Mesodermal cell (in vitro differentiated cells): Measurements from ENCODE around the gene LRMDA.
"Not testable (repeated sequence)": the region's sequence is repeated elsewhere in the genome, so short reads cannot be mapped to it uniquely, and the experiment has no call there.

ENCODE experiments used
- H3K27ac ChIP-seq: 2 replicates; pipeline ENCODE4 v1.7.0; 2013; ENCODE audit warnings: mild to moderate bottlenecking, low read depth, low read length, moderate library complexity; ENCODE audit not compliant: severe bottlenecking
- H3K36me3 ChIP-seq: 2 replicates; pipeline ENCODE4 v1.7.1; 2013; ENCODE audit warnings: mild to moderate bottlenecking, low read length, moderate library complexity; ENCODE audit not compliant: control insufficient read depth, insufficient read depth
- H3K4me1 ChIP-seq: one replicate; pipeline ENCODE4 v1.7.1; 2013; ENCODE audit warnings: mild to moderate bottlenecking, low read length; ENCODE audit not compliant: insufficient read depth, control insufficient read depth, poor library complexity, severe bottlenecking
- H3K4me3 ChIP-seq: 2 replicates; pipeline ENCODE4 v1.7.0; 2013; ENCODE audit warnings: low read length, control low read depth, mild to moderate bottlenecking; ENCODE audit not compliant: insufficient read depth, poor library complexity, severe bottlenecking; ENCODE audit errors: extremely low read depth
- H3K9me3 ChIP-seq: 2 replicates; pipeline ENCODE4 v1.7.1; 2013; ENCODE audit warnings: mild to moderate bottlenecking, low read length, moderate library complexity; ENCODE audit not compliant: control insufficient read depth
- WGBS, 2 experiments: methylation state at CpG; one replicate each; pipeline ENCODE4 v1.1.5; 2013; ENCODE audit warnings: missing lambda C conversion rate in 2 of 2; ENCODE audit not compliant: insufficient coverage in 2 of 2; 5-methylcytosine and 5-hydroxymethylcytosine counted together

Gene LRMDA

GRCh38 chr10:75616874-75617478 lies 185.6 kb downstream of the LRMDA start:
- 91 to 100% methylated on average over 1 to 2 of the region's 3 CpGs for WGBS, 2 experiments
- Histone ChIP-seq H3K27ac (no peak overlapping the region), H3K36me3 (no peaks in the 10 kb centered on the region), H3K4me3 (no peak overlapping the region), H3K4me1 (peaks cover 6% of the 10 kb centered on the region), H3K9me3 (no peaks in the 10 kb centered on the region)

- H3K27ac ChIP-seq = no peak overlapping the region
- no peaks in the 10 kb centered on the region for H3K36me3 ChIP-seq
- peaks cover 6% of the 10 kb centered on the region for H3K4me1 ChIP-seq
- H3K9me3 ChIP-seq = no peaks in the 10 kb centered on the region
- no peak overlapping the region for H3K4me3 ChIP-seq
- WGBS, 2 experiments = 85 to 88% methylated on average over 1 of the region's 4 CpGs
Measured at GRCh38 chr10:75617485-75618155, 186.2 kb downstream of the LRMDA start.

GRCh38 chr10:75619635-75620034 lies 188.2 kb downstream of the LRMDA start:
- no peaks in the 10 kb centered on the region for H3K9me3 ChIP-seq
- H3K36me3 ChIP-seq = no peaks in the 10 kb centered on the region
- no peak overlapping the region for H3K27ac ChIP-seq
- no peak overlapping the region for H3K4me3 ChIP-seq
- H3K4me1 ChIP-seq = no peaks in the 10 kb centered on the region
- WGBS, 2 experiments = 91 to 92% methylated on average over 2 to 3 of the region's 3 CpGs

DNA sequence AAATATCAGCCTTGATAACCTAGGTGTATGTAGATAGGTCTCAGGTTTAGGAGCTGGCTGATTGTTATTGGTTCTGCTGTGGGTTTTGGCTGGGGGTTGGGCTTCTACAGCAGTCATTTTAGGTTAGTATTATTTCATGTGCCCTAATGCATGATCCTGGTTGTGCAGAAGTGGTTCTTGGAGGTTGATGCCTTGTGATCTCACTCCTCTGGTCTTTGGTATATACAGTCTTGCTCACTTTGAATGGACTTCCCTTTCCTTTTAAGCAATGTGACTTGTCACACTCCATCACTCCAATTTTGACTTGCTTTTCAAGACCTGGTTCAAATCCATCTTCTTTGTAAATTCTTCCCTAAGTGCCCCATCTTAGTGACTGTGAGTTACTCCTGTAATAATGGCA lies 188.9 kb downstream of the LRMDA start:
- Histone ChIP-seq H3K27ac (no peak overlapping the region), H3K4me1 (no peaks in the 10 kb centered on the region), H3K36me3 (no peaks in the 10 kb centered on the region), H3K4me3 (no peak overlapping the region), H3K9me3 (no peaks in the 10 kb centered on the region)

DNA sequence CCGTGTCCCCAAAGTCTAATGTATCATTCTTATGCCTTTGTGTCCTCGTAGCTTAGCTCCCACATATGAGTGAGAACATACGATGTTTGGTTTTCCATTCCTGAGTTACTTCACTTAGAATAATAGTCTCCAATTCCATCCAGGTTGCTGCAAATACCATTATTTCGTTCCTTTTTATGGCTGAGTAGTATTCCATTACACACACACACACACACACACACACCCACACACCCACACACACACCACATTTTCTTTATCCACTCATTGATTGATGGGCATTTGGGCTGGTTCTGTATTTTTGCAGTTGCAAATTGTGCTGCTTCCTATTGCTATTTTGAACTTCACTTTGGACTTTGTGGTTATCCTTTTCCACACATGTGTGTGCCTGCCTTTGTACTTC lies 189.6 kb downstream of the LRMDA start:
- not testable (repeated sequence) for H3K4me1 ChIP-seq, H3K36me3 ChIP-seq, H3K4me3 ChIP-seq, H3K27ac ChIP-seq, H3K9me3 ChIP-seq
- WGBS, 2 experiments = 73% methylated on average over 3 of the region's 4 CpGs; no CpG with 5 or more reads in 1 of the 2 experiments

GRCh38 chr10:75622503-75622902 lies 191.1 kb downstream of the LRMDA start:
- H3K4me3 ChIP-seq = no peak overlapping the region
- H3K36me3 ChIP-seq = no peaks in the 10 kb centered on the region
- H3K9me3 ChIP-seq = no peaks in the 10 kb centered on the region
- no peak overlapping the region for H3K27ac ChIP-seq
- no CpG with 5 or more reads among the region's 1 CpG for WGBS, 2 experiments
- H3K4me1 ChIP-seq = no peaks in the 10 kb centered on the region

DNA sequence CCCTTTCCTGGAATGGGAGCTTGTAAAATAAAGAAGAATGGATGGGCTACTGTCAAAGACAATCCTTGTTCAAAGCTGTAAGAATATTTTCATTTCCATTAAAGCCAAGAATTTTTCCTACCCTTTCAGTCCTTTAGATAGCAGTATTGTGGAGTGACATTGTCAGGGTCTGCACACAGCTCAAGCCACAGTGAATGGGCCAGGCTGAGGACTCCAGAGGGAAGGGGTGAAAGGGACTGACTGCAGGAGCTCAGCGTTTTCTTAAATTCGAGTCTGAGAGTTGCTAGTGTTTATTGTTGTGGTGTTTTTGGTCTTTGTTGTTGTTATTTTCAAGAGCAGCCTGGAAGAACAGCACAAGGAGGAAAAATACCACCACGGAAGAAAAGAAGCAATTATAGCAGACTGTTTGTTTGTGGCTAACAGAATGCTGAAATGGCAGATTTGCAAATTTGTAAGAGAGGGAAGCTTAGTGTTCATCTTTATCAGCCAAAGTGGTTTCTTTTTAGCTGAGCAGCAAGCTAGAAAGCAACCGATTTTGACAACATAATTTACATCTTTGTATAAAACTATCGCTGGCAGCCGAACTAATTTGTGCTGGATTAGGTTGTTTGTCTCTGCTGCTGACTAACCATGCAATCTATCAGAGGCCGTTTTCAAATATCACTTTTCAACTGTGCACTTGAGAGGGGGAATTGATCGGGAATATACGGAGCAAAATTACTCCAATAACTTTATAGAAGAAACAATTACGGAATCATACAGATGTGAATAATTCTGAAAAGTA lies 192.1 kb downstream of the LRMDA start:
- 31 to 69% methylated on average over 3 to 5 of the region's 10 CpGs for WGBS, 2 experiments
- H3K27ac ChIP-seq = peak overlapping the region; percentile 16

GRCh38 chr10:75624638-75625037 lies 193.2 kb downstream of the LRMDA start:
- Histone ChIP-seq H3K4me1 (no peaks in the 10 kb centered on the region), H3K9me3 (no peaks in the 10 kb centered on the region), H3K27ac (no peak overlapping the region), H3K36me3 (no peaks in the 10 kb centered on the region), H3K4me3 (no peak overlapping the region)
- no CpG with 5 or more reads among the region's 1 CpG for WGBS, 2 experiments

More for the DNA sequence above, 192.1 kb downstream of the LRMDA start:
- Histone ChIP-seq H3K9me3 (no peaks in the 10 kb centered on the region), H3K4me3 (no peak overlapping the region), H3K36me3 (no peaks in the 10 kb centered on the region), H3K4me1 (no peaks in the 10 kb centered on the region)

GRCh38 chr10:75630746-75631145 lies 199.3 kb downstream of the LRMDA start:
- Histone ChIP-seq H3K4me1 (no peaks in the 10 kb centered on the region), H3K36me3 (no peaks in the 10 kb centered on the region), H3K4me3 (no peak overlapping the region), H3K27ac (no peak overlapping the region), H3K9me3 (no peaks in the 10 kb centered on the region)
- 88% methylated on average over 2 of the region's 2 CpGs; no CpG with 5 or more reads in 1 of the 2 experiments for WGBS, 2 experiments

- H3K4me1 ChIP-seq = no peaks in the 10 kb centered on the region
- no peak overlapping the region for H3K27ac ChIP-seq
- no peaks in the 10 kb centered on the region for H3K36me3 ChIP-seq
- no peaks in the 10 kb centered on the region for H3K9me3 ChIP-seq
- H3K4me3 ChIP-seq = no peak overlapping the region
- WGBS, 2 experiments = 76 to 85% methylated on average over 3 to 6 of the region's 8 CpGs
Measured at GRCh38 chr10:75632805-75633462, 201.5 kb downstream of the LRMDA start.
